GM19035 (cell line): ENCODE measurements around the gene CCDC82.

Experiments
- ATAC-seq: cut with Tn5 transposase; IDR thresholded peaks from one replicate; pipeline ENCODE4 v1.9.1; 2021; ENCODE audit not compliant: unreplicated experiment

Gene CCDC82

GRCh38 chr11:96329855-96330510, 59.7 kb downstream of the CCDC82 start:
- no peak for ATAC-seq

GRCh38 chr11:96329419-96329818, 60.3 kb downstream of the CCDC82 start:
- no peak for ATAC-seq

DNA sequence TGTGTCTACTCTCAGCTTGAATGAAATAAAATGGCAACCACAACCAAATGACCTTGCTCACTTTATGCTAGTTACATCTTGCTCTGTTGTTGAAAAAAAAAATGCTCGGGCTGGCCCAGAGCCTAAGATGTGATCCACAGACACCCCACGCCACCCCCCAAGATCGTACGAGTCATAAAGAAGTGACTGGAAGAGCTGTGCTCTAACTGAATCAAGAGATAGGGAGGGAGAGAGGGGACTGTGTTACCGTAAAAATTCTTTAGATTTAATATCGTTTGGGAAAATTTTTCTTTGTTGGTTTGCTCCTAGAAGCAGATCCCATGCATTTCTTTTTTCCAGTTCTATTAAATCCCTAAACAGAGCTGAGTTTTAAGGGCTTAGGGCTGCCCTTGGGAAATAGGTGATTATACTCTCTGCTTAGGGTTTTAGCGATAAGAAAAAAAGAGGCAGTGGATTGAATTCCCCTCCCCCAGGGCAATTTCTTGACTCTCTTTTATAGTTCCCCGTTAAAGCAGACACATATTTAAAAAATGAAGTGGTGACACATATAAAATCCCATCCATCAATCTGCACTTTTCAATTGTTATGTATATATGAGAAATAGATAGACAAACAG, 61.2 kb downstream of the CCDC82 start:
- ATAC-seq, result no peak

DNA sequence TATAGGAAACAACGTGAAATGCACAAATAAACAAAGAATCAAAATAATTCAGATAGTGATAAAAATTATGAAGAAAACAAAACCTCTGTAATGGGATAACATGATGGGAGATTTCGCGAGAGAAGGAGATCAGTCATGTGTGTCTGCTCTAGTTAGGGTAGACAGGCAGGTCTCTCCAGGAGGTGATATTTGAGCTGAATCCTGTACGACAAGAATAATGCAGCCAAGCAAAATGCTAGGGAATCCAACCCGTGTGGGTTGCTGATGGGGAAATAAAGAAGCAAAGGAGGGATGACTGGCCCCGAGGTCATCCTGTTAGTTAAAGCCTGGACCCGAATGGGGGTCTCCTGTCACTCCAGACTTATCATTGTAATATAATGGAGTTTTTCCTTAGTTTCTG, 62.8 kb downstream of the CCDC82 start:
- no peak for ATAC-seq

DNA sequence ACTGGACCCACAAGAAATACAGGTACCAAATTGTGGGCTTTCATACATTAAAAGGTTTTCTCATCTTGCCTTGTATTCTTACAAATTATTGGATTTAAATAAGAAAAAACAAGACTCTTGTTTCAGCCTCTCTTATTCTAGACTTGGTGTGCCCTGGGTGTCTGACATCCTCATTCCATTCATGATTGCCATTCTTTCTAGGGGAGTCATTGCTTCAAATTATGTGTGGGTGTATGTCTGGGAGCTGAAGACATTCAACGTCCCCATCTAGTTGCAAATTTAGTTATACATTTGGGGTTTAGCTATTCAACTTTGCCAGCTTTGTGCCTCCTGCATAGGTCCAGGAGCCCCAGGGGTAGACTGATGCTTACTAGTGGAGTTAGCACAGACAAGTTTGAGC, 64.8 kb downstream of the CCDC82 start:
- ATAC-seq, result no peak

DNA sequence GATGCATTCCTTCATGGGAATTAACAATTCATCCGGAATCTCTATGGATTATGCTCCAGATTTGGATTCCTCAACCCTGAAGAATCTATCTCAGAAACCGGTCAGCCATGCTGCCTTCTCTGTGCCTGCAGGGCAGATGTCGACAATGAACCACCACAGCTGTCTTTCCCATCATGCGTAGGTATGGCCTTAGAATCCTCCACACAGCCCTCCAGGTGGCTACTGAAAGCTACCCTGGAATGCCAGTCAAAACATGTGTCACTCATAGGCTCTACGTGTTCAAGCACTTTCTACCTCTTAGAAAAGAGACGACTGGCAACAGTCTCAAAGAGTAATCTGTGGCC, 66.1 kb downstream of the CCDC82 start:
- no peak for ATAC-seq

GRCh38 chr11:96322775-96323641, 66.7 kb downstream of the CCDC82 start:
- ATAC-seq, result no peak

GRCh38 chr11:96321091-96321490, 68.6 kb downstream of the CCDC82 start:
- no peak for ATAC-seq

DNA sequence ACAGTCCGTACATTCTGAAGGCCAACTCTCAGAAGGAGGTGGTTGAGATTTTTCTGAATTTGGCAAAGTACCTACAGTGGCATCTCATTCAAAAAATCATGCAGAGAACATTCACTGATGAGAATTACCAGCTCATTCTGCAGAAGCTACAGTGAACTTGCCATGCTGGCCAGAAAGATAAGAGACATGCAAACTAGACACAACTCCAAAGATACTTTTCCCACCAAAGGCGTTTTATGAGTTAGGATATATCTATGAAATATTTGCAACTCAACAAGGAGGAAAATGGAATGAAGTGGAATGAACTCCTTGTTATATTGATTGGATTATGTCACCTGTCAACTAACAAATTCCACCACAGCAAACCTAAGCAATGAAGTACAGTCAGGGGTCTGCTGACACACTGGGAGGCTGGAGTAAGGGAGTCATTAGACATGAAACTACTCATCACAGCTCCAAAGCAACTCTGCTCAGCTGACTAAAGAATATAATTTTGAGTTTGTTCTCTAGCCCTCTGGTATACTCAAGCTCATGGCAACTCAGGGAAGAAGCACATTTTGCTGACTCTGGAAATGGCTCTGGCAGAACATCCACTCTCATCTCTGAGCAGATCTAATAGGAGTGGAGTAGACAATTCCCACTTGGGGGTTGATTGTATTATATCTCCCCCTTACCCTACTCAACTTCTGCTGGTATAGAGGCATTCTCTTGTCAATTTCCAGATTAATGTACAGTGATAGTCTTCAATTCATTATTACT, 69.6 kb downstream of the CCDC82 start:
- no peak for ATAC-seq

DNA sequence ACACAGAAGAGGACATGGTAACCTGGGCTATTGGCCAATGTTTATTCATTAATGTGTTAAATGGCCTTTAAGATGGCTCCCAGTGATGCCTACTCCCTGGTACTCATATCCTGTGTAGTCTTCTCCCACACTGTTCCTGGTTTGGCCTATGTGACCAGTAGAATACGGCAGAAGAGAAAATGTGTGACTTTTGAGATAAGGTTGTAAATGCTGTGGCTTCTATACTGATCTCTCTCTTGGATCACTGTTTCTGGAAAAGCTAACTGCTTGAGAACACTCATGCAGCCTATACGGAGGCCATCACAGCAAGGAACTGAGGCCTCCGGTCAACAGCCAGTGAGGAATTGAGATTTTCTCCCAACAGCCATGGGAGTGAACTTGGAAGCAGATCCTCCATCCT, 70.9 kb downstream of the CCDC82 start:
- ATAC-seq, result no peak

DNA sequence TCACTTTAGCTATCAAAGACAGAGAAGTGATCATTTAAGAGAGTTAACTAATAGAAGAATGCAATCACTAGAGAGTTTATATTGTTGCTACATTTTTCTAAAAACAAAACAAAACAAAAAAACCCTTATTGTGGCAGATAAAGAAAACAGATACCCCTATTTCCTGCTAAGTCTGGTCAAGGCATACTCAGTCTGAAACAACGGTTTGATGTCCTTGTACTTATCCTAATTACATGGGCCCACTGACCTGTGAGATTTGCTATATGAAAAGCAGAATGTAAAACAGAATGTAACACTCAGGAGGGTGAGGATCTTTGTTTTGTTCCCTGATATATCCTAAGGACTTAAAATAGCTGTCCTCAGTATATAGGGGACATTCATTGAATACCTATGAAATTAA, 71.3 kb downstream of the CCDC82 start:
- no peak for ATAC-seq

- no peak for ATAC-seq
Measured at GRCh38 chr11:96317985-96318384, 71.7 kb downstream of the CCDC82 start.

DNA sequence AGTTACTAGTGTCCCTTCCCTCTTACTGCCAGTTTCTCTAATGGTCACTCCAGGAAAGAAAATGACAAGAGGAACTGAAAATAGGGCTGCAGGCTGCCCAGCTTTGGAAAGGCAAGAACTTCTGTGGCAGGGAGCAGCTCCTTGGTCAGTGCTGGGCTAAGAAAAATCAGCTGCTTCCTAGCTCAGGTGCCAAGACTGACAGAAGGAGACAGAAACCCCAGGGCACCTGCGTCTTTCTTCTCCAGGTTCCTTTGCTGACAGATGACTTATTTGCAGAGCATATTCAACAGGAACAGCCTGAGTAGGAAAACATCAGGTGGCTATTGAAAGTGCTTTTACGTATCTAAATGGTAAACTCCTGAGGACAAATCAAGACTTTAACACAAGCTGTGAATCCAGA, 72.1 kb downstream of the CCDC82 start:
- ATAC-seq, result no peak

DNA sequence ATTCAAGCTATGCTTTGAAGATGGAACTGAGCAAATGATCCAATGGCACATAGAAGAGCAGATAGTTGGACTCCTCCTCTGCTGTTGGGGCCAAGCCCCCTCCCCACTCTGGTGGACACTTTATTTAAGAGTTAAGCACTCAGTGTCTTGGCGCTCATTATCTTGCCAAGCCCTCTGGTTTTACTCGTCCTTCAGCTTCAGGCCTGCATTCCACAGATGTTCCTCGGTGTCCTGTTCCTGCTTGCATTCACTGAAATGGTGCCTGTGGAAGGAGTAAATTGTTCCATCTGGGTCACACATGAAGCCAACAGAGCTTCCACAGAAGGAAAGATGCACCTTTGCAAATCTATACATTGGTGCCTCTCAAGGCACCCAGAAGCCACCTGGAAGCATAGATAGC, 72.8 kb downstream of the CCDC82 start:
- no peak for ATAC-seq

DNA sequence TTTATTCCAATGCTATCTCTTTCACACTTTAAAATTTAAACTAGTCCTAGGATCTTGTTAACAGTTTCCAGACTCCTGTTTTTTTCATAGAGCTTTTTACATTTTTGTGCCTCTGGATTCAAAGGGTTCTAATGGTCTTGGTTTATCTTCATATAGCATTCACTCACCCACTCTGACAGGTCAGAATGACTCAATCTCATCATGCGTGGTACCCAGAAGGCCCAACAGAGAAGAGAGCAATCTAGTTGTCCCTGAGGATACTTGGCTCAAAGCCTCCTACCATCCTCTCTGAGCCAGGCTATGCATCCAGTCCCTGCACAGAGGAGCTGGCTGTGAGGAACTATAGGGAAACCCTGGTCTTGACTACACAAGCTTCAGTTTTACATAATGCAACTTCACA, 74.2 kb downstream of the CCDC82 start:
- ATAC-seq, result no peak

DNA sequence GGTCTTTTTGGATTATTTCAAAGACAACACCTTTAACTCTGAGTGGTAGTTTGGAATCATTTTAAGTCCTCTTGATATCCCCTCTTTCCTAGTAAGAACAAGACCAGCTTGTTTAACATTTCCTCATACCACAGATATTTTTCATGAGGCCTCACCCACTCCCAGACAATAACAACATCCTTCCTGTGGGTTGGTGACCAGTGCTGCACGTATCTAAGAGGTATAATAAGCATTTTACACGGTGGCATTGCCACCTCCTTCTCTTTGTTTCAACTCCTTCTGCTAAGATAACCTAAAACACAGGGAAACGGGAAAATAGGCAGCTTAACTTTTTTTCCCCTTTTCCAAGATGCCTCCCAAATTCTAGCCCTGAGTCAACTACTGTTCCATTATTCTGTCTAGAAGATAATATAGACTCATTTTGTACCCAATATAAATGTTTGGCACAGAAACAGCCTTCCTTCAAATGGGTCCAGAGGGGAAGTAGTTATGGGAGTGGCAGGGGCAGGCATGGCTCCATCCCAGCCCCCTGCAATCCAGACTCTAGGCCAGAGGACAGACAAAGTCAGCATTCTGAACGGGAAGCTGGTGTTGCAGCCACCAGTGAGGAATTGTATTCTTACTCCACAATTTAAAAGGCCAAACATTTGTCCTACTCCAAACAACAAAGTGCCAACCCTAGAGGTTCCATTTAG, 75.2 kb downstream of the CCDC82 start:
- ATAC-seq, result no peak

- ATAC-seq, result no peak
Measured at GRCh38 chr11:96313163-96313562, 76.5 kb downstream of the CCDC82 start.

DNA sequence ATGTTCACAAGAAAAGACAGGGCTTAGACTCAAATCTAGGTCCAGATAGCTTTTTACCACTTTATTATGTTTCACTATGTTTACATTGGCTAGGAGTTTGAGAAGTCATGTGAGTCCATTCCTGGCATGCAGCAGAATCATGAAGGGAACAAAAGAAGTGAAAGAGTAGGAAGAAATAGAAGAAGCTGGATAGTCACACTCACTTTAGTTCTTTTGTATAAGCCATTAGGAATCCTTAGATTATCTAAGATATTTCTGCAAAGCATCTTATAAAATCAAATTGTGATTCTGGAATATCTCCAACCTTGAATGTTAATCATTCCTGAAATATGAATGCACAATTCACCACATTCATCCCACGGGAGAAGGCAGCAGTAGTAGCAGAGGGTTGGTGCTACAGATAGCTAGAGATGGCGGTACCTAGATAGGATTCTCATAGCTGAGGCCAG, 78.6 kb downstream of the CCDC82 start:
- ATAC-seq, result no peak

DNA sequence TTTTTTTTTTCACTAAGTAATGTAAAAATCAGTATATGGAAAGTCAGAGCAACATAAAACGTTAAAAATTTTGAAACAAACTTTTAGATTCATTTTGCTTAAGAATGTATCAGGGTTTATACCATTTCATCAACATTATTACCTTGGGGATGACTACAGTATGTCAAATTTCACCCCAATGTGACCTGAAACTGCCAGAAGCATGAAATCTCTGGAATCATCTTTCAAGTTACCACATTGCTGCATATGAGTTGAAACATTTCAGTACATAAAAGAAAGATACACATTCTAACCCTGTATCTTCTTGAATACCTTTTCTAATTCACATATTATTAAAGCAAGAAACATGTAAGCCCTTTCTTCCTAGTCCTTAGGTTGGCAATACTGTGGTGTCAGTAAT, 79.5 kb downstream of the CCDC82 start:
- ATAC-seq, result no peak

DNA sequence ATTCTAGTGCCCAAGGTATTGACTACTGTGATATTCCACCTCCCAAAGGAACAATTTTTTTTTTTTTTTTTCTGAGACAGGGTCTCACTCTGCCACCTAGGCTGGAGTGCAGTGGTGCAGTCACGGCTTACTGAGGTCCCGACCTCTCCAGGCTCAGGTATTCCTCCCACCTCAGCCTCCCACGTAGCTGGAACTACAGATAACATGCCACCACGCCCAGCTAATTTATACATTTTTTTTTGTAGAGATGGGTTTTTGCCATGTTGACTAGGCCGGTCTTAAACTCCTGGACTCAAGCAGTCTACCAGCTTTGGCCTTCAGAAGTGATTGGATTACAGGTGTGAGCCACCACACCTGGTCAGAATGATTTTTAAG, 80.1 kb downstream of the CCDC82 start:
- ATAC-seq, result no peak
